Esophagus (tissue), 2 donors: ENCODE data around the gene FILIP1. TPM values are rescaled to one million over a fixed set of nuclear protein-coding genes. Genes with fewer than 3 reads are reported as not detected.
"Not testable (repeated sequence)": the region's sequence is repeated elsewhere in the genome, so short reads cannot be mapped to it uniquely, and the experiment has no call there.

Experiments used
- H3K27ac ChIP-seq, 2 donors: one replicate each; pipeline ENCODE4 v1.5.1; 2013; ENCODE audit warnings: low read depth in 2 of 2, mild to moderate bottlenecking in 2 of 2, inconsistent platforms in 1 of 2, low read length in 1 of 2, moderate library complexity in 1 of 2
- H3K27me3 ChIP-seq, 2 donors: one replicate each; pipeline ENCODE4 v1.6.1; 2013; ENCODE audit warnings: low read length in 2 of 2, control low read depth in 1 of 2, mild to moderate bottlenecking in 1 of 2; ENCODE audit not compliant: insufficient read depth in 2 of 2, control insufficient read depth in 1 of 2
- H3K36me3 ChIP-seq, 2 donors: one replicate each; pipeline ENCODE4 v1.6.1; 2013; ENCODE audit warnings: low read length in 1 of 2; ENCODE audit not compliant: control insufficient read depth in 2 of 2, insufficient read depth in 2 of 2
- H3K4me1 ChIP-seq, 2 donors: one replicate each; pipeline ENCODE4 v1.6.1; 2013; ENCODE audit warnings: low read length in 1 of 2; ENCODE audit not compliant: control insufficient read depth in 2 of 2, insufficient read depth in 2 of 2
- H3K4me3 ChIP-seq, 2 donors: one replicate each; pipeline ENCODE4 v1.5.1; 2013; ENCODE audit warnings: low read length in 2 of 2, mild to moderate bottlenecking in 2 of 2, low read depth in 1 of 2, moderate library complexity in 1 of 2
- H3K9me3 ChIP-seq, 2 donors: one replicate each; pipeline ENCODE4 v1.6.1; 2013; ENCODE audit warnings: mild to moderate bottlenecking in 2 of 2, low read depth in 1 of 2, low read length in 1 of 2, moderate library complexity in 1 of 2; ENCODE audit not compliant: control insufficient read depth in 2 of 2, insufficient read depth in 1 of 2
- WGBS, 2 donors: extraction: QIAGEN DNeasy Blood & Tissue Kit; methylation state at CpG; one replicate each; pipeline ENCODE4 v1.1.7; 2013; 5-methylcytosine and 5-hydroxymethylcytosine counted together
- polyA plus RNA-seq, 2 donors: library from polyadenylated mRNA; stranded (reverse); fragments of 200-250 nt; gene quantifications; one replicate each; pipeline ENCODE4 v1.2.3, GENCODE V29; 2013
- donor health status: healthy with polysubstance abuse.
- donor health status: Bipolar disorder and iron deficiency.

Gene FILIP1
- polyA plus RNA-seq, 2 donors = 0.84 to 1.6 TPM

GRCh38 chr6:75441883-75442282 lies 51.7 kb downstream of the FILIP1 start:
- WGBS, 2 donors = 97 to 98% methylated on average over 12 to 28 of the region's 29 CpGs
- H3K27ac ChIP-seq, H3K9me3 ChIP-seq, H3K27me3 ChIP-seq, H3K36me3 ChIP-seq, H3K4me1 ChIP-seq, H3K4me3 ChIP-seq: not testable (repeated sequence)

- WGBS, 2 donors = 96% methylated on average over 13 to 29 of the region's 33 CpGs
- H3K36me3 ChIP-seq, H3K4me3 ChIP-seq, H3K4me1 ChIP-seq, H3K27me3 ChIP-seq, H3K27ac ChIP-seq, H3K9me3 ChIP-seq: not testable (repeated sequence)
These were observed 52.1 kb downstream of the FILIP1 start for GRCh38 chr6:75441479-75441878.

DNA sequence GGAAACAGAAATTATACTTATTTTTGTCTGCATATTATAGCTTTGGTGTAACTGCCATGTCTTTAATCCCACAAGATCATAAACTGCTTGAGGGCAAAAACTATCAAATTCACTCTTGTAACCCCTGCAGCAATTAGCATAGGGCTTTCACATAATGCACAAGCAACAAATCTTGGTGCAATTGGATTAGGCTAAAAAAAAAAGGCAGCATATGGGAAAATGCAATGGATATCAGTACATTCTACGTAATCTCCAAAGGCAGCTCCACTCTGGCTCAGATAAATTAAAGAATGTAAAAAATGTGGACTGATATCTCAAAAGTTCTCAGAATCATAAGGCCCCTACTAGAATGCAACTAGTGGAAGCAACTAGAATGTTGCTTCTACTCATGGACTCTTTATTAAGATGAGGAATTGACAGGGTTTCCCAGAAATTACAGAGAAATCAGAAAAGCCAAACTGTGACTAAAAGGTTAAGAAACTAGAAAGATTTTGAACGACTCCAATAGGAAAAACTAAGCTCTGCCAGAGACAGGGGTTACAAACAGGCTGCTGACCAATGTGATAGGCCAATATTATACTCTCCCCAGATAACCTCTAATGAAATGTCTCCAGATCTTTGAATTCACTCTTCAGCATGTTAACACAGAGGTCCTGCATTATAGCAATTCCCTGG lies 55.0 kb downstream of the FILIP1 start:
- Histone ChIP-seq H3K4me1 (no peaks in the 10 kb centered on the region), H3K36me3 (no peaks in the 10 kb centered on the region), H3K27ac (no peak overlapping the region), H3K4me3 (no peak overlapping the region), H3K9me3 (no peaks in the 10 kb centered on the region), H3K27me3 (no peaks in the 10 kb centered on the region)
- 64 to 67% methylated on average over 2 of the region's 2 CpGs for WGBS, 2 donors

GRCh38 chr6:75438013-75438431 lies 55.6 kb downstream of the FILIP1 start:
- H3K4me1 ChIP-seq = no peaks in the 10 kb centered on the region
- 83 to 94% methylated on average over 1 of the region's 1 CpG for WGBS, 2 donors
- H3K27ac ChIP-seq = peak overlapping the region in 1 of 2 donors; percentile 27

DNA sequence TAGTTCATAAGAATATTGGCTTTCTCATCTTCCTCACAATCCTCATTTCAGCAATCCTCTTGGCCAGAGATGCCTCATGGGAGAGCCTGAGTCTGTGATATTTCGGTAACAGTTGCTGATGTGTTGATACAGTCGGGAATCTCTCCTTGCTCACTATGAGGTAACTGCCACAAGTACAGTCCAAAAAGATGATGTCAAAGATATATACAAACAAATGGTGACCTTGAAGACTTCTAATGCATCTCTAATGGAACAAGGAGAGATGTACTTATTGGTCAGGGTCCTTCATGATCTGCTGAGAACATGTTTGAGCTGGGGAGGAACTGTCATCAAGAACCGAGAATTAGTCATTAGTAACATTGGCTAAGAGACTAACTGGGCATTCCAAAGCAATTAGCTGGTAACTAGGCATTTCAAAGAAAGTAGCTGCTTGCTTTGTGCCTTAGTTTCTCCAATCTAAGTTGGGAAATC lies 56.1 kb downstream of the FILIP1 start:
- Histone ChIP-seq H3K4me1 (no peaks in the 10 kb centered on the region), H3K36me3 (no peaks in the 10 kb centered on the region), H3K9me3 (no peaks in the 10 kb centered on the region), H3K4me3 (no peak overlapping the region), H3K27ac (no peak overlapping the region), H3K27me3 (no peaks in the 10 kb centered on the region)
- WGBS, 2 donors = 55 to 82% methylated on average over 3 of the region's 3 CpGs

More at GRCh38 chr6:75438013-75438431, 55.6 kb downstream of the FILIP1 start:
- no peaks in the 10 kb centered on the region for H3K27me3 ChIP-seq
- H3K36me3 ChIP-seq = no peaks in the 10 kb centered on the region
- no peaks in the 10 kb centered on the region for H3K9me3 ChIP-seq
- no peak overlapping the region for H3K4me3 ChIP-seq

- no peaks in the 10 kb centered on the region for H3K4me1 ChIP-seq
- H3K27ac ChIP-seq = no peak overlapping the region
- no peaks in the 10 kb centered on the region for H3K36me3 ChIP-seq
- no peaks in the 10 kb centered on the region for H3K27me3 ChIP-seq
- H3K9me3 ChIP-seq = no peaks in the 10 kb centered on the region
- H3K4me3 ChIP-seq = no peak overlapping the region
- 54 to 59% methylated on average over 4 of the region's 4 CpGs for WGBS, 2 donors
These were observed 56.7 kb downstream of the FILIP1 start for GRCh38 chr6:75436869-75437268.

DNA sequence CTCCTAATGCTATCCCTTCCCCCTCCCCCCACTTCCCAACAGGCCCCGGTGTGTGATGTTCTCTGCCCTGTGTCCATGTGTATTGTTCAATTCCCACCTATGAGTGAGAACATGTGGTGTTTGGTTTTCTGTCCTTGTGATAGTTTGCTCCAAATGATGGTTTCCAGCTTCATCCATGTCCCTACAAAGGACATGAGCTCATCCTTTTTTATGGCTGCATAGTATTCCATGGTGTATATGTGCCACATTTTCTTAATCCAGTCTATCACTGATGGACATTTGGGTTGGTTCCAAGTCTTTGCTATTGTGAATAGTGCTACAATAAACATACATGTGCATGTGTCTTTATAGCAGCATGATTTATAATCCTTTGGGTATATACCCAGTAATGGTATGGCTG lies 60.8 kb downstream of the FILIP1 start:
- not testable (repeated sequence) for H3K27me3 ChIP-seq, H3K4me1 ChIP-seq
- 92 to 100% methylated on average over 1 of the region's 1 CpG for WGBS, 2 donors

DNA sequence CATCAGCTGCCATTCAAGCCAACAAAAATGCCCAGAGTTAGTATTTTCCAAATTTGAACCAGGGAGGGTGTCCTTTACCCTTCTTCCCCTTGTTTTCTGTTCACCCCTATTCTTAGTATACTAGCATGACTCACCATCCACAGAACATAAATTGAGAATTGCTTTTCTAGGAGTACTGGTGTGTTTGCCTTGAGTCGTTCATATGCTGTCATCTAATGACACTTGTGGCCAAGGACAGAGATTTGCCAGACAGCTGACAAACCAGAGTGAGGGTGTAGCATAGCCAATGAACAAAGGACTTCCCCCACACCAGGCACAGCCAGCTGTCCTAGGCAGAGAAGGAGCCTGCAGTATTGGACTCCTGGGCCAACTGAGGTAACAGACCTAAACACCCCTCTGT lies 62.2 kb downstream of the FILIP1 start:
- no peaks in the 10 kb centered on the region for H3K9me3 ChIP-seq
- no peaks in the 10 kb centered on the region for H3K4me1 ChIP-seq
- peak overlapping the region; percentile 49 to 67 for H3K27ac ChIP-seq
- H3K4me3 ChIP-seq = no peak overlapping the region
- H3K36me3 ChIP-seq = no peaks in the 10 kb centered on the region
- WGBS, 2 donors = 6 to 7% methylated on average over 1 of the region's 1 CpG
- H3K27me3 ChIP-seq = no peaks in the 10 kb centered on the region

More for the DNA sequence above, 60.8 kb downstream of the FILIP1 start:
- not testable (repeated sequence) for H3K4me3 ChIP-seq, H3K27ac ChIP-seq, H3K9me3 ChIP-seq, H3K36me3 ChIP-seq

DNA sequence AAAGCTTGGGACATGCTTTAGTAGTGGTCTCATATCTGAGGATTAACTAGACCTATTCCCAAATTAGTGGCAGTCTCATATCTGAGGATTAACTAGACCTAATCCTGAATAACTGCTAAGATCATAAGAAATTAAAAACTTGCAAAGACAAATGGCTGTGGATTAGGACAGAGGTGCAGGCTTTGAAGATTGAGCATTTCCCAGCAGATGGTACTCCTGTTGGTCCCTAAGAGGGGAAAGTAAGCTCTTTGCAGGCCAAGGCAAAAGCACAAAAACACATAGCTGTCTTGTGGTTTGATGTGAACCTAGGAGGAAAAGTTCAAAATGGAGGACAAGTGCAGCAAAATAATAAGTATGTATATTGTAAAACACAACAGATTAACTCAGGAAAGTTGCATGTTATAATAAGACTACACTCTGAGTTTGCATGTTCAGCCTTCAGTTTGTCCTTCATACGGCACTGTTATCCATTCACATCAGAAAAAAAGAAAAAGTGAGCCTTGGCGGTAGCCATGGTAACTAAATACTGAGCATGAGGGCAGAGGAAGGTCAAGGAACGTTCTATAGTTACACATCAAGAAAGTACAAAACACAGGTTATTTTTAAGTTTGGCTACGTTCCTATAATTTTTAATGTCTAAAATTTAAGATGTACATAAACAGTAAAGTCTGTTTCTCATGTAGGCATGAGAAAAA lies 62.8 kb downstream of the FILIP1 start:
- no peak overlapping the region for H3K27ac ChIP-seq
- WGBS, 2 donors = 29 to 42% methylated on average over 4 of the region's 4 CpGs

More for the DNA sequence above, 62.8 kb downstream of the FILIP1 start:
- Histone ChIP-seq H3K9me3 (no peaks in the 10 kb centered on the region), H3K36me3 (no peaks in the 10 kb centered on the region), H3K4me1 (no peaks in the 10 kb centered on the region), H3K4me3 (no peak overlapping the region), H3K27me3 (no peaks in the 10 kb centered on the region)
